Endodermal cell (in vitro differentiated cells): ENCODE measurements around the gene ASS1. TPM values are rescaled to one million over a fixed set of nuclear protein-coding genes. Genes with fewer than 3 reads are reported as not detected.

Experiments used
- DNase-seq: peaks from one replicate; pipeline ENCODE4 v3.0.0-alpha.2; 2017
- H3K27ac ChIP-seq: 2 replicates; pipeline ENCODE4 v1.5.1; 2013; ENCODE audit warnings: mild to moderate bottlenecking, low read depth, low read length, moderate library complexity
- H3K27me3 ChIP-seq: 2 replicates; pipeline ENCODE4 v1.6.1; 2013; ENCODE audit warnings: mild to moderate bottlenecking, low read length, moderate library complexity; ENCODE audit not compliant: insufficient read depth, control insufficient read depth, poor library complexity, severe bottlenecking
- H3K36me3 ChIP-seq: 2 replicates; pipeline ENCODE4 v1.7.0; 2013; ENCODE audit warnings: mild to moderate bottlenecking, low read length, moderate library complexity; ENCODE audit not compliant: control insufficient read depth, insufficient read depth
- H3K4me1 ChIP-seq: one replicate; pipeline ENCODE4 v1.7.0; 2013; ENCODE audit warnings: low read length; ENCODE audit not compliant: control insufficient read depth, insufficient read depth
- H3K4me3 ChIP-seq: 2 replicates; pipeline ENCODE4 v1.5.1; 2013; ENCODE audit warnings: mild to moderate bottlenecking, low read length, moderate library complexity
- H3K9ac ChIP-seq: 2 replicates; pipeline ENCODE4 v1.6.1; 2013; ENCODE audit warnings: mild to moderate bottlenecking, low read length, moderate library complexity; ENCODE audit not compliant: poor library complexity, severe bottlenecking; ENCODE audit errors: extremely low read depth
- H3K9me3 ChIP-seq: 2 replicates; pipeline ENCODE4 v1.6.1; 2013; ENCODE audit warnings: mild to moderate bottlenecking, low read length, moderate library complexity; ENCODE audit not compliant: control insufficient read depth
- H3K27ac Mint-ChIP-seq: 2 replicates; pipeline ENCODE4 v1.8.0; 2020; ENCODE audit warnings: mixed read lengths
- H3K27me3 Mint-ChIP-seq: 2 replicates; pipeline ENCODE4 v1.8.0; 2021; ENCODE audit warnings: mild to moderate bottlenecking, mixed read lengths; ENCODE audit not compliant: insufficient read depth
- H3K36me3 Mint-ChIP-seq: 2 replicates; pipeline ENCODE4 v1.8.0; 2020; ENCODE audit warnings: low read depth, mixed read lengths
- H3K4me1 Mint-ChIP-seq: 2 replicates; pipeline ENCODE4 v1.8.0; 2020; ENCODE audit warnings: mixed read lengths
- H3K4me3 Mint-ChIP-seq: 2 replicates; pipeline ENCODE4 v1.8.0; 2020; ENCODE audit warnings: mild to moderate bottlenecking, moderate library complexity, mixed read lengths
- H3K9me3 Mint-ChIP-seq: 2 replicates; pipeline ENCODE4 v1.8.0; 2020; ENCODE audit warnings: mild to moderate bottlenecking, mixed read lengths
- CTCF ChIP-seq: fragments of 200-600 bp; sonication (generic); conservative IDR thresholded peaks from 2 replicates; pipeline ENCODE4 v1.5.0; 2021; ENCODE audit warnings: antibody characterized with exemption, mild to moderate bottlenecking
- WGBS, 2 experiments: methylation state at CpG; one replicate each; pipeline versions ENCODE4 v1.1.5 to v1.1.7; 2013; ENCODE audit warnings: missing lambda C conversion rate in 2 of 2, mixed read lengths in 1 of 2; ENCODE audit not compliant: insufficient coverage in 1 of 2, insufficient read length in 1 of 2; 5-methylcytosine and 5-hydroxymethylcytosine counted together
- total RNA-seq, 2 donors: library from RNA; stranded (reverse); fragmentation: NEBNext Ultra II Directional in 1 of 2; extraction: Animal tissue kit (Norgen Biotek cat#: 25700) in 1 of 2; gene quantifications; 2 replicates in 1 of 2; 3 replicates in 1 of 2; pipeline ENCODE4 v1.2.1, GENCODE V29; 2021

The ASS1 gene
- total RNA-seq, 2 donors from 2014 or later = 30.9 to 57.2 TPM

- no peak overlapping the region for H3K27ac ChIP-seq
- no peaks in the 10 kb centered on the region for H3K4me1 ChIP-seq
- no peaks in the 10 kb centered on the region for H3K36me3 Mint-ChIP-seq
- H3K9me3 Mint-ChIP-seq = no peaks in the 10 kb centered on the region
- no peaks in the 10 kb centered on the region for H3K9me3 ChIP-seq
- no peak overlapping the region for H3K9ac ChIP-seq
- H3K4me3 Mint-ChIP-seq = no peak overlapping the region
- H3K27me3 Mint-ChIP-seq = peaks cover 5% of the 10 kb centered on the region
- no peak for TF ChIP-seq CTCF
- H3K36me3 ChIP-seq = no peaks in the 10 kb centered on the region
- no peak overlapping the region for H3K4me3 ChIP-seq
- H3K27me3 ChIP-seq = peaks cover 4% of the 10 kb centered on the region
- H3K4me1 Mint-ChIP-seq = peaks cover 4% of the 10 kb centered on the region
- no peak for DNase-seq
- WGBS, 2 experiments = 91 to 94% methylated on average over 17 to 27 of the region's 27 CpGs
- no peak overlapping the region for H3K27ac Mint-ChIP-seq
Observed at GRCh38 chr9:130462685-130463540, 18.2 kb downstream of the ASS1 start.

DNA sequence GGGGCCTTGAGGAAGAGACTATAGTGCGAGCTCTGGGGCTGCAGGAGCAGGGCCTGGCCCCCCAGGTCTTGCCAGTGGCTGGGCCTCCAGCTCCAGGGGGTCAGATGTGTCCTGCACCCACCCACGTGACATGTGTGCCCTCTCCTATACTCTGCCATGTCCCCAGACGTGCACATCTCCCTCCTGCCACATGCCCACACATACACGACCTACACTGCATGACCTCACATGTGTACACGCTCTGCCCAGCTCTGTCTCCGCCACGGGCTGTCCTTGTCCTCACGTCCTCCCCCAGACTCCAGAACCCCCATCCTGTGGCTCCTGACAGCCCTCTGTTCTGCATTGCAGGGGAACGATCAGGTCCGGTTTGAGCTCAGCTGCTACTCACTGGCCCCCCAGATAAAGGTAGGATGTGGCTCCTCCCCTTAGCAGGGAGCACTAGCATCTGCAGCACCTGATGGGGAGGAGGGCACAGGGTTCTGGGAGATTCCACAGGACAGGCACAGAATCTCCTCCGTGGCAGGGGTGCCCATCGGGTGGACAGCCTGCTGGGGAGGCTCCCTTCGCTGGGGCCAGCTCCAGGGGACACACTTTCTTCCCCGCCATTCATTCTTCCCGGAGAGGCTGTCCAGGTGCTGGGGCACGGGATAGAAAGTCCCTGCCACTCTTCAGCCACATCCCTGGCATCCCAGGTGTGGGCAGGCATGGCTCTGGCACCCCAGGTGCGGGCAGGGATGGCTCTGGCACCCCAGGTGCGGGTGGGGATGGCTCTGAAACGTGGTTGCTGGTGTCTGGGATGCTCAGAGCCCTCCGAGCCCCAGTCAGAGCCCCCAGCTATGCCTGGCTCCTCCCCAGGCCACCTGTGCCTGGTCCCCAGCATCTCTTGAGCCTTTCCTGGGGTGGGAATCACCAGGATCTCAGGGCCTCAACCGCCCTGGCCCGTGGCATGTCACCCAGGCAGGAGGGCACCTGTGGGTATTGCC is 19.3 kb downstream of the ASS1 start:
- Mint-ChIP-seq H3K36me3 (no peaks in the 10 kb centered on the region), H3K4me1 (peaks cover 4% of the 10 kb centered on the region), H3K27me3 (peaks cover 7% of the 10 kb centered on the region), H3K4me3 (no peak overlapping the region), H3K9me3 (no peaks in the 10 kb centered on the region), H3K27ac (no peak overlapping the region)
- 90% methylated on average over 17 to 22 of the region's 22 CpGs for WGBS, 2 experiments
- no peaks in the 10 kb centered on the region for H3K36me3 ChIP-seq
- TF ChIP-seq CTCF = no peak
- H3K9me3 ChIP-seq = no peaks in the 10 kb centered on the region
- no peak overlapping the region for H3K27ac ChIP-seq
- no peak overlapping the region for H3K4me3 ChIP-seq
- DNase-seq = no peak
- H3K4me1 ChIP-seq = no peaks in the 10 kb centered on the region
- peaks cover 4% of the 10 kb centered on the region for H3K27me3 ChIP-seq
- no peak overlapping the region for H3K9ac ChIP-seq

GRCh38 chr9:130465383-130466096 is 20.8 kb downstream of the ASS1 start:
- H3K9me3 Mint-ChIP-seq = no peaks in the 10 kb centered on the region
- 83 to 84% methylated on average over 7 to 14 of the region's 16 CpGs for WGBS, 2 experiments
- peak overlapping the region; percentile 32 for H3K27ac ChIP-seq
- H3K36me3 ChIP-seq = no peaks in the 10 kb centered on the region
- peaks cover 4% of the 10 kb centered on the region for H3K27me3 Mint-ChIP-seq
- DNase-seq = no peak
- H3K27ac Mint-ChIP-seq = no peak overlapping the region
- no peaks in the 10 kb centered on the region for H3K27me3 ChIP-seq
- no peaks in the 10 kb centered on the region for H3K36me3 Mint-ChIP-seq
- no peaks in the 10 kb centered on the region for H3K9me3 ChIP-seq
- no peak overlapping the region for H3K4me3 Mint-ChIP-seq
- no peak overlapping the region for H3K9ac ChIP-seq
- peaks cover 4% of the 10 kb centered on the region for H3K4me1 Mint-ChIP-seq
- no peak overlapping the region for H3K4me3 ChIP-seq
- TF ChIP-seq CTCF = peak; percentile 13
- no peaks in the 10 kb centered on the region for H3K4me1 ChIP-seq
